Right hindlimb (tissue), 1 donor: Measurements from ENCODE around the gene BABAM1.
"Not testable (repeated sequence)": the region's sequence is repeated elsewhere in the genome, so short reads cannot be mapped to it uniquely, and the experiment has no call there.

Experiments used
- DNase-seq: peaks from one replicate; pipeline ENCODE4 v3.0.0-alpha.2; 2018

Gene BABAM1

DNA sequence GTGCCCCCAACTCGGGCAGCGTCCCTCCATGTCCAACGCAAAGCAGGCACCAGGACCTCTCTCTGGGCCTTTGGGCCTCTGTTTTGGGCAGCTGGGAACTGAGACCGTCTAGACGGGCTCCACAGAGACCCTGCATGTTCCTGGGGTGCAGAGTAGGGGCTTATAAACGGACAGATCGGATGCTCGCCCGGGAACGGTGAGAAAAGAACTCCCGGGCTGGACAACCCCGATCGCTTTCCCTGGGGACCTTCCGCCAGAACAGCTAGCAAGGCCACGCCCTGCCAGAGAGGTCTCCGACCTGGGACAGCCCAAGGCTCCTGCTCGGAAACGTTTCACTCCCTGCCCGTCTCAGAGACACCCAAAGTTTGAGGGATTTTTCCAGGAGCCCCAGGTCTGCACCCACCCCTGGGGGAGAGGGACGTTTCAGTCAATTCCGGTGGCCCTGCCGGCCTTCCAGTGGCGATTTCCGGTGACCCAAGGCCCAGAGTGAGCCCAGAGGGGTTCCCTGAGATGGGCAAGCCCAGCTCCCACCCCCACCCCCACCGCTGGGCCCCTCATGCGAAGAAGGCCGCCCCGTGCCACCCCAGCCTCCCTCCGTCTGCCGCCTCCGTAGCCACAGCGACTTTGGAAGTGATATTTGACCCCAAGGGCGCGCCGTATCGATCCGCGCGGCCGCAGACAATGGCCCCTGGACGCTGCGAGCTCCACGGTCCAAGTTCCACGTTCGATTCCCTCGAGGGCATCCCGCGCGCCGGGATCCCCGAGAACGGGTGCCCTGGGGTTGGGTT lies 23.2 kb upstream of the BABAM1 start:
- DNase-seq: peak; percentile 48

- DNase-seq: no peak
Observed at GRCh38 chr19:17244618-17245534, 22.4 kb upstream of the BABAM1 start.

- DNase-seq: no peak
Observed at GRCh38 chr19:17245535-17245984, 21.7 kb upstream of the BABAM1 start, which contains the start of gene NR2F6. NR2F6 (minus strand) TSS chr19:17245919; CDS start chr19:17245220, 699 bp downstream.

DNA sequence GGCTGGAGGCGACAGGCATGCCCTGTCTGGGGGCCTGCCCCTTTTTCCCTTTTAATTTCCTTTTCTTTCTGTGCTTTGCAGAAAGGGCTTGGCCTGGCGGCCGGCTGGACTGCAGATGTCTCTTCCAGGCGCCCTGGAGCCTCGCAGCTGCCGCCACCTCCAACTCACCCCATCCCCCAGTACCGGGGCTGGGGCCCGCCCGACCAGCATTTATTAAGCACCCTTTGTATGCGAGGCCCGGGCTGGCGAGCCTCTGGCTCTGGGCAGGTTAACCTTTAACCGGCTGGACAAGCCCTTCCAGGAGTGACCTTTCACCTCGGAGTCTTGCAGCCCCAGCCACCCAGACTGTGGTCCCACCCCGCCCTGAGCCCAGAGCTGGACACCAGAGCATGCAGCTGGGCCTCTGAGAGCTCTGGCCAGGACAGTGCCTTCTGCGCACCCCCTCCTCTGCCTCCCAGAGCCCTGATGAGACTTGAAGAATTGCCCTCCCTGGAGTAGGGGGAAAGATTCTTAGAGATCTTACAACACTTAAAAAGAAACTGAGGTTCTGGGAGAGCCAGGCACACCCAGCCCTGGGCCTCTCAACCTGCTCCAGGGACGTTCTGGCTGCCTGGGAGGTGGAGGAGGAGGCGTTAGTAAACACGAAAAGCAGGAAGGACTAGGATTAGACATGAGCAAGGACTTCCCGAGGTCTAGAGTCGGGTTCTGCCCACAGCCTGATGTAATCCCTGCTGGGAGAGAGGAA lies 20.4 kb upstream of the BABAM1 start:
- peak; percentile 79 for DNase-seq

DNA sequence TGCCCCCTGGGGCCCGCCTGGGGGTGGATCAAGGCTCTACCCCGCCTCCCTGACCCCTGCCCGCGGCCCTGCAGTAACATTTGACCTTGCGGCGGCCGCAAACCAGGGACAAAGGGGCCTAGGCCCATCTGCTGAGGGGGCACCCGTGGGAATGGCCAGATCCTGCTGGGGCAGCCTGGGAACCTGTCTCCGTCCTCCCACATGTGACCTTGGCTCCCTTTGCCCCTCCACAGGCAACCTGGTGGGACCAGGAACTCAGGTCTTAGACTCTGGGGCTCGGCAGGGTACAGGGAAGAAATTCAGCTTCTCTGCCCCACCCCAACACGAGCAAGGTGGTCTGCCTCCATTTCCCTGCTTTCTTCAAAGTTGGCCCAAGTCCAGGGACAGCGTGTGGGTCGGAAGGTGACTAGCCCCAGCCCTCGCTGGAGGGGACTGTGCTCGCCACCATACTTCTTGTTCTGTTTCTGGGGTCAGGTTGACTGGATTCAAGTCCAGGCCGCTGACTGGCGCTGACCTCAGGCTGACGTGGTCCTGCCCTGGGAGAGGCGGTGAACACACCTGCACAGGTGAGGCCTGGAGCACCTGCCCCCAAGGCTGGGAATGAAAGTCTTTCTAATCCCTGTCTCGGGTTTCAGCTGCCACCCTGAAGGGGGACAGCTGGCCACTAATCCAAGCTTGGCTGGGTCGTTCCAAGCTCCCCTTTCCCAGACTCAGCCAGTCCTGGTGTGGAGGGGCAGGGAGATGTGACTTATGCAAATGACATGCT lies 19.0 kb upstream of the BABAM1 start:
- no peak for DNase-seq

- no peak for DNase-seq
Observed at GRCh38 chr19:17249887-17250548, 17.2 kb upstream of the BABAM1 start.

DNA sequence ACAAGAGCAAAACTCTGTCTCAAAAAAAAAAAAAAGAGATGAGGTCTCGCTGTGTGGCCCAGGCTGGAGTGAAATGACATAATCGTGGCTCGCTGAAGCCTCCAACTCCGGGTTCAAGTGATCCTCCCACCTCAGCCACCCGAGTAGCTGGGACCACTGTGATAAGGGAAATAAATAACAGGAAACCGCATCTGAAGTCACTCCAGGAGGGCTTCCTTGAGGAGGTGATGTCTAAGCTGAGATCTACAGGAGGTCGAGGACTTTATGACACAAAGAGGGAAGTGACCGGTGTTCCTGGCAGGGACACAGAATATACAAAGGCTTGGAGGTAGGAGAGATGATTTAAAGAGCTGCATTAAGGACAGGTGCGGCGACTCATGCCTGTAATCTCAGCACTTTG lies 12.6 kb upstream of the BABAM1 start:
- no peak for DNase-seq

- no peak for DNase-seq
Observed at GRCh38 chr19:17255150-17255621, 12.1 kb upstream of the BABAM1 start.

GRCh38 chr19:17256130-17256529 lies 11.1 kb upstream of the BABAM1 start:
- DNase-seq: no peak

DNA sequence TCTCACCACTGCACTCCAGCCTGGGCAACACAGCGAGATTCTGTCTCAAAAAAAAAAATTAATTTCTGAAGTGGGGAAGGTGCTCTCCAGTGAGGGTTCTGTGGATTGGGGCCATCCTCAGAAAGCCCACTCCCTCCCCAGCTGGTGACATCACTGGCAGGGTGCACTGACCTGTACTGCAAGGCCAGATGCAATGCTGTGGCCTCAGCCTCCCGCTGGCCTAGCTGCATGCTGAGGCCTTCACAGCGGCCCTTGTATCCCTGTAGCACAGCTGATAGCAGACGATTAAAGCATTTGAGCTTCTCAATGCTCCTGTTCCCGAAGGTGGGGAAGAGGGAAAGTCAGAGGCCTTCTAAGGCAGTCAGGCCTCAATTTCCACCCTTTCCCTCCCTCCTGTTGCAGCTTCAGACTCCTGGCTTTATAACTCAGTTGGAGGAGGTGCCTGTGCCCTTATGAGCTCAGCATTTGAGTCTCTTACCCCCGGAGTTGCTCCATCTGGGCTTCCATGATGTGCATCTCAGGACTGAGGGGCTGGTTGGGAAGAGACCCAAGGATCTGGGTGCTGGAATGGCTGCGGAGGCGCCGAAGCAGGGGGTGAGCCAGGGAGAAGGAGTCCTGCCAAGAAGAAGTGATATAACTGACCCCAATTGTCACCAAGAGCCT lies 8.0 kb upstream of the BABAM1 start:
- no peak for DNase-seq

DNA sequence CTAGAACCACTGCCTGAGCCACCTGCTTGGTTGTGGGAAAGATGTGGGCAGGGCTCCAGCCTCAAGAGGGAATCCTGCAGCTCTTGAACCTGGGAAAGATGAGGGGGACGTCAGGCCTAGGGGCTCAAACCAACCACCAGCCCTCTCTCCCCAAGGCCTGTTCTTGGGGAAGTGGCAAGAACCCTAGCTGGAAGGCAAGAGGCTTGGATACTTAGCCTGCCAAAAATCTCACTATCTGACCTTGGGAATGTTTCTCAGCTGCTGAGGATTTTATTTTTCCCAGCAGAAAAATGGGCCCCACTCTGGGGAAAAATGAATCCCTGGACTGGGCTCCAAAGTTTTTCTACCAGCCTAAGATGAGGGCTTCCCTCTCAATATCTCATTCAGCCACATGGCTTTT lies 7.3 kb upstream of the BABAM1 start:
- no peak for DNase-seq

- peak; percentile 54 for DNase-seq
Observed at GRCh38 chr19:17260842-17261325, 6.4 kb upstream of the BABAM1 start.

DNA sequence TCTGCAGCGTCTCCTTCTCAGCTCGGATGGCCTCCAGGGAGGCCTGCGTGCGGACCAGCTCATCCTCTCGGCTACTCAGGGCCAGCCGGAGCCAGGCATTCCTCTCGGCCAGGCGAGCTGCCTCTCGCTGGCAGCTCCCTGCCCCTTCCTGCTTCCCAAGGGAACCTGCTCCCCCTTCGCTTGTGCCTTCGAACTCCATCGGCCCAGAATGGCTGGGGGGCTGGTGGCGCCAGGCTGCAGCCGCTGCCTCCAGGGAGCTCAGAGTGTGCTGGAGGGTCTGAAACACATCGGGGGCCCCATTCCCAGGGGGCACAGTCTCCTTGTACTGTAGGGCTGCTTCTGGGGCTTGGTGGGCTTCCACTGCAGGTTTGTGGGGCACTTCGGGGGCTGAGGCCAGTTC lies 4.7 kb upstream of the BABAM1 start:
- DNase-seq: no peak

DNA sequence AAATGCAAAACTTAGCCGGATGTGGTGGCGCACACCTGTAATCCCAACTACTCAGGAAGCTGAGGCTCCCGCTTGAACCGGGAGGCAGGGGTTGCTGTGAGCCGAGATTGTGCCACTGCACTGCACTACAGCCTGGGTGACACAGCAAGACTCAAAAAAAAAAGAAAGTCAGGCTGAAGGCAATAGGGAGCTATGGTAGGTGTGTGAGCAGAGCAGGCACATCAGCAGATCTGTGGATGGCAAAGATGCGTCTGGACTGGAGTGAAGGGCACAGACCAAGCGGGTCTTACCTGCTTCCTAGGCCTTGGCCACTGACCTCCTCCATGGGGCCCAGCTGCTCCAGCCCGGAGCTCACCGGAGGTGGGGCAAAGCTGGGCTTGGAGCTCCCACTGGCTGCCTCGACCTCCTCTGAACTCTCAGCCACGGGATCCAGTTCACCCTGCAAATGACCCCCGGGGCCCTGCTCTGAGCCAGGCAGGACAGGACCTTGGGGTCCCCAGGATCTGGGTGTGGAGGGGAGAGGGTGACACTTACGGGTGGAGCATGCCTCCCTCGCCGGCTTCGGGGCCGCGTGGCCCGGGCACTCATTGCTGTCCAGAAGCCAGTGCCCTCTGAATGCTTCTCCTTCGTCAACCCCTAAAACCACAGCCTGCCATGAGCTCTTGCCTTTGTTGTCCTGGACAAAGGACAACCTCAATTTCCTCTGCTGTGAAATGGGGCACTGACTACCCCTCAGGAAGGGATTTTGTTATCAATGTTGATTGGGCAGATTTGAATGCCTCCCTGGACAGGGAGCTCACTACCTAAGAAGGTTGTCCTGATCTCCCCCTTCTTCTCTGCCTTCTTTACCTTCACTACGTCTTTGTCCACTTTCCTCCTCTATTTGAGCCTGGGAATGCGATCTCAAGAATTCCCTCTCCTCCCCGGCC lies 3.3 kb upstream of the BABAM1 start:
- DNase-seq: no peak

- no peak for DNase-seq
Observed at GRCh38 chr19:17264641-17264979, 2.6 kb upstream of the BABAM1 start, which contains the start of gene USHBP1. USHBP1 (minus strand) TSS chr19:17264745; CDS start chr19:17264299, 446 bp downstream.

GRCh38 chr19:17266026-17266425 lies 1.2 kb upstream of the BABAM1 start:
- DNase-seq: no peak

GRCh38 chr19:17266589-17266974 lies 661 bp upstream of the BABAM1 start:
- DNase-seq: no peak

- DNase-seq: no peak
Observed at GRCh38 chr19:17268754-17269153, 1.5 kb downstream of the BABAM1 start.

DNA sequence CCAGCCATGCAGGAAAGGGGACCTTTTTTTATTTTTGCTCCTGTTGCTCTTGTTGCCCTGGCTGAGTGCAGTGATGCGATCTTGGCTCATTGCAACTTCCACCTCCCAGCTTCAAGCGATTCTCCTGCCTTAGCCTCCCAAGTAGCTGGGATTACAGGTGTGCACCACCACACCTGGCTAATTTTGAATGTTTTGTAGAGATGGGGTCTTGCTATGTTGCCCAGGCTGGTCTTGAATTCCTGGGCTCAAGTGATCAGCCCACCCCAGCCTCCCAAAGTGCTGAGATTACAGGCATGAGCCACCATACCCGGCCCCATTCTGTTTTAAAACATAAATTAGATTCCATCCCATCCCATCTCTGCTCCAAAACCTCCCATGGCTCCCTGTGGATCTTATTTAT lies 7.6 kb downstream of the BABAM1 start:
- not testable (repeated sequence) for DNase-seq
